Measurements from ENCODE around the gene RNF121.

Gene RNF121

GRCh38 chr11:72037554-72038311, 108.9 kb downstream of the RNF121 start:
- no peak for DNase-seq (ENCODE audit: low read depth in 2 of 2)

GRCh38 chr11:72038491-72038890, 109.6 kb downstream of the RNF121 start:
- no peak for DNase-seq (ENCODE audit: low read depth in 2 of 2)

GRCh38 chr11:72039031-72039855, 110.4 kb downstream of the RNF121 start:
- no peak for DNase-seq (ENCODE audit: low read depth in 2 of 2)

- DNase-seq (ENCODE audit: low read depth in 2 of 2) = no peak
Observed at GRCh38 chr11:72039856-72040401, 111.1 kb downstream of the RNF121 start.

- DNase-seq (ENCODE audit: low read depth in 2 of 2) = peak; percentile 45 to 63
Observed at GRCh38 chr11:72040491-72041363, 111.9 kb downstream of the RNF121 start.

GRCh38 chr11:72041364-72042063, 112.7 kb downstream of the RNF121 start:
- peak in 1 of 2 donors; percentile 16 for DNase-seq (ENCODE audit: low read depth in 2 of 2)

DNA sequence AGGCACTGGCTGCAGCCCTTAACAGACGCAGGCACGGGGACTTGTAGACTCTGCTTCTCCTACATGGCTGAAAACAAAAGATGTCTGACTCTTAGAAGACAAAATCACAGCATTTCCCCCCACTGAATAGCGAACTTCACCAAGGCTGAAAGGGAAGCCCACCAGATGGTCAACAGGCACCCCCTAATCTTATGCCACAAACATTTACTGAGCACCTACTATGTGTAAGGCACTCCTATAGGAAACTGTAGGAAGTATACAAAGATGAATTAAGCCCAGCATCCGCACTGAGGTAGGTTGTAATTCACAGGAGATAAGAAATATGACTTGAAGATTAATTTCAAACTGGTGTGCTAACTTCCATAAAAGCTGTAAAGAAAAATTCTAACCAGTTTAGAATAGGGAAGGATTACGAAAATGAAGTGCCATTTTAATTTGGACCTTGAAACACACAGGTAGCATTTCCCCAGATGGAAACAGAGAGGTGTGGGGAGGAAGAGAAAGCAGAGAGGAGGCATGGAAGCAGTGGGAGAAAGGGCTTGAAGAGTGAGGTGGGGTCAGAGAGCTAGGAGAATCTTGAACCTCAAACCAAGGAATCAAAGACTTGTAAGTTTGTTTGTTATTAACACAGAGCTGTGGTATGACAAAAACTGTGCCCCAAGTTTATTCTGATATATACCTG, 113.4 kb downstream of the RNF121 start:
- DNase-seq (ENCODE audit: low read depth in 2 of 2) = no peak

DNA sequence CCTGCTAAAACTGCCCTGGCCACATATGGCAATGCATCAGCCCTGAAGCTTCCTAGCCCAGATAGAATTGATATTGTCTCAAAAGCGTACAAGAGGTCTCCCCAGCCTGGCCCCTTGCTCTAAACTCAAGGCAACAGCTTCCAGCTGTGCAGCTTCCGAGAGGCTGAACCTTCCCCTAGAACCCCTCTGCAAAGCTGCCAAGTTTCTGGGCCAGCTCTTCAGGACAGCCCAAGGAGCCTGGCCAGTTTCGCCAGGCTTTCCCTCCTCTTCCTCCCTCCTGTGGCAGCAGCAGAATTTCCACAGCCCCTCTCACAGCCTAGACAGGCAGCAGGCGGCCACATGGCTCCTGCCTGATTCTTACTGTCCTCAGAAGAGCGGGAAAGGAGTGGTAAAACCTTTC, 117.0 kb downstream of the RNF121 start:
- DNase-seq (ENCODE audit: low read depth in 2 of 2) = no peak

Measured in stimulated activated CD4-positive, alpha-beta T cell treated with anti-CD3 and anti-CD28 coated beads, Interleukin-1b, Interleukin-23, amount 100 ng/mL, for 4 hours (primary cell).